Thoracic aorta (tissue), 2 donors: ENCODE measurements around the gene PDE7B. TPM values are rescaled to one million over a fixed set of nuclear protein-coding genes. Genes with fewer than 3 reads are reported as not detected.

ENCODE experiments used
- ATAC-seq: fragments of 150-250 bp; one replicate; pipeline ENCODE4 v1.8.0; 2017; ENCODE audit warnings: low read depth; ENCODE audit not compliant: insufficient number of reproducible peaks, low FRiP score
- DNase-seq: peaks from one replicate; pipeline ENCODE4 v3.0.0-alpha.2; 2020; ENCODE audit warnings: low spot score
- H3K27ac ChIP-seq, 2 donors: fragments of 200-600 bp; sonication (generic); 1 replicate in 1 of 2; 2 replicates in 1 of 2; pipeline ENCODE4 v1.5.1; 2016; ENCODE audit warnings: mild to moderate bottlenecking in 2 of 2, moderate library complexity in 2 of 2
- H3K27me3 ChIP-seq: fragments of 200-600 bp; sonication (generic); replicated peaks from 2 replicates; pipeline ENCODE4 v1.6.0; 2016; ENCODE audit warnings: mild to moderate bottlenecking; ENCODE audit not compliant: insufficient read depth
- H3K36me3 ChIP-seq: fragments of 200-600 bp; sonication (generic); one replicate; pipeline ENCODE4 v1.5.1; 2016
- H3K4me1 ChIP-seq, 2 donors: fragments of 200-600 bp; sonication (generic); 1 replicate in 1 of 2; 2 replicates in 1 of 2; pipeline versions ENCODE4 v1.5.1 to v1.6.0; 2016; ENCODE audit warnings: low read depth in 2 of 2, mild to moderate bottlenecking in 1 of 2; ENCODE audit not compliant: control insufficient read depth in 1 of 2
- H3K4me3 ChIP-seq: fragments of 200-600 bp; sonication (generic); 2 replicates; pipeline ENCODE4 v1.5.1; 2016; ENCODE audit warnings: mild to moderate bottlenecking
- H3K9me3 ChIP-seq: fragments of 200-600 bp; sonication (generic); 2 replicates; pipeline ENCODE4 v1.5.1; 2016
- CTCF ChIP-seq: fragments of 200-600 bp; sonication (generic); IDR thresholded peaks from one replicate; pipeline ENCODE4 v1.5.1; 2019; ENCODE audit warnings: antibody characterized with exemption
- total RNA-seq, 2 donors: library from RNA; depleted of rRNA; stranded (reverse); fragments of >200 nt; gene quantifications; one replicate each; pipeline versions ENCODE4 v1.1.0 to v1.2.3, GENCODE V29; 2016

The PDE7B gene
- total RNA-seq, 2 donors from 2014 or later, result 2.6 to 13.2 TPM

DNA sequence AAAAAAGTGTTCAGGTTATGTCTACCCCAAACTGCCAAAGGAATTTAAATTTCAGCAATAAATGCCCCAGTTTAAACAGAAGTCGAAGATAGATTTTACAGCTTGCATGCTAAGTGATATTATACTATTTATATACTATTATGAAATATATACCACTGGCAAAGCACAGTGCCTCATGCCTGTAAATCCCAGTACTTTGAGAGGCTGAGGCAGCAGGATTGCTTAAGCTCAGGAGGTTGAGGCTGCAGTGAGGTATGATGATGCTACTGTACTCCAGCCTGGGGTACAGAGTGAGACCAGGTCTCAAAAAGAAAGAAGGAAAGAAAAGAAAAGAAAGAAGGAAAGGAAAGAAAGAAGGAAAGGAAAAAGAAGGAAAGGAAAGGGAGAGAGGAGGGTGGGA lies 296.6 kb downstream of the PDE7B start:
- no peak for DNase-seq
- Histone ChIP-seq H3K9me3 (no peaks in the 10 kb centered on the region), H3K4me3 (no peak overlapping the region), H3K36me3 (no peaks in the 10 kb centered on the region), H3K4me1 (no peaks in the 10 kb centered on the region), H3K27ac (no peak overlapping the region), H3K27me3 (no peaks in the 10 kb centered on the region)
- no peak for TF ChIP-seq CTCF
- ATAC-seq, result no peak

GRCh38 chr6:136148523-136148922 lies 297.0 kb downstream of the PDE7B start:
- H3K27ac ChIP-seq, result no peak overlapping the region

GRCh38 chr6:136149311-136149710 lies 297.8 kb downstream of the PDE7B start:
- H3K4me3 ChIP-seq, result no peak overlapping the region
- no peaks in the 10 kb centered on the region for H3K4me1 ChIP-seq
- no peaks in the 10 kb centered on the region for H3K27me3 ChIP-seq
- no peaks in the 10 kb centered on the region for H3K36me3 ChIP-seq
- DNase-seq (no peak), ATAC-seq (no peak)
- H3K9me3 ChIP-seq, result no peaks in the 10 kb centered on the region
- TF ChIP-seq CTCF, result no peak
- H3K27ac ChIP-seq, result no peak overlapping the region

More at GRCh38 chr6:136148523-136148922, 297.0 kb downstream of the PDE7B start:
- Histone ChIP-seq H3K36me3 (no peaks in the 10 kb centered on the region), H3K9me3 (no peaks in the 10 kb centered on the region), H3K27me3 (no peaks in the 10 kb centered on the region), H3K4me1 (no peaks in the 10 kb centered on the region), H3K4me3 (no peak overlapping the region)
- no peak for DNase-seq
- ATAC-seq, result no peak
- no peak for TF ChIP-seq CTCF

DNA sequence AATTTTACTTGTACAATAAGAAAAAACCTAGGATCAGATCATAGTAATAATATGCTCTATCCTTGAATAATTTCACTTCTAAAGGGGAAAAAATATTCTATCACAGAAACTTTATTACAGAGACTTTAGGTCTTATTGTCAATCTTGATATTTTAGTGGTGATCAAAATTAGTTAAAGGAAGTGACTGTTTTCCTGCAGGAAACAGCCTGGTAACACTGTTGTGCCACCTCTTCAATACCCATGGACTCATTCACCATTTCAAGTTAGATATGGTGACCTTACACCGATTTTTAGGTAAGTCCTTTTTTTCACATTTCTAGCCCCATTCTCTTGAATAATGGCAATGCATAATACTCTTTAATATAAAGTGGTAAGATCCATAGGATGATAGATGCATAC lies 299.5 kb downstream of the PDE7B start:
- Histone ChIP-seq H3K27me3 (no peaks in the 10 kb centered on the region), H3K9me3 (no peaks in the 10 kb centered on the region), H3K4me3 (no peak overlapping the region), H3K4me1 (no peaks in the 10 kb centered on the region), H3K27ac (no peak overlapping the region), H3K36me3 (no peaks in the 10 kb centered on the region)
- DNase-seq (no peak), ATAC-seq (no peak)
- no peak for TF ChIP-seq CTCF

GRCh38 chr6:136153707-136154375 lies 302.3 kb downstream of the PDE7B start:
- Histone ChIP-seq H3K4me3 (no peak overlapping the region), H3K4me1 (no peaks in the 10 kb centered on the region), H3K36me3 (no peaks in the 10 kb centered on the region), H3K27me3 (no peaks in the 10 kb centered on the region), H3K9me3 (no peaks in the 10 kb centered on the region), H3K27ac (no peak overlapping the region)
- DNase-seq (no peak), ATAC-seq (no peak)
- TF ChIP-seq CTCF, result no peak
